Measurements from ENCODE around the gene DPYD. TPM values are rescaled to one million over a fixed set of nuclear protein-coding genes. Genes with fewer than 3 reads are reported as not detected.

The DPYD gene
- polyA plus RNA-seq, 1 of the 3 experiments (the other 2 are of a cell fraction), result 23.0 TPM

GRCh38 chr1:97467445-97467844 lies 453.4 kb downstream of the DPYD start:
- H3K4me3 ChIP-seq (ENCODE audit: low read depth in 2 of 2, low read length in 1 of 2), result no peak overlapping the region
- H3F3A ChIP-seq (replicated peaks; ENCODE audit: insufficient read depth), result peaks cover 5% of the 10 kb centered on the region
- no peaks in the 10 kb centered on the region for H3K9me2 ChIP-seq
- no peaks in the 10 kb centered on the region for H3K27me3 ChIP-seq (ENCODE audit: insufficient read depth)
- H3K79me2 ChIP-seq (ENCODE audit: insufficient read depth), result no peaks in the 10 kb centered on the region
- ChIA-PET CTCF (no interaction called here), POLR2A (no interaction called here)
- no peaks in the 10 kb centered on the region for H4K20me1 ChIP-seq (ENCODE audit: insufficient read depth)
- no peak overlapping the region for H3K4me2 ChIP-seq
- no peak overlapping the region for H3K9ac ChIP-seq
- no peak for DNase-seq
- TF ChIP-seq PBX3 (IDR thresholded peaks at IDR 0.05) (no peak), EP300 (IDR thresholded peaks at IDR 0.05; ENCODE audit: borderline replicate concordance in 1 of 2, low read depth in 1 of 2, low read length in 1 of 2) (no peak), RCOR1 (IDR thresholded peaks at IDR 0.05; ENCODE audit: low read length) (no peak), YY1 (IDR thresholded peaks at IDR 0.05; ENCODE audit: low read depth) (no peak), REST (IDR thresholded peaks at IDR 0.05; ENCODE audit: low read depth, low read length) (no peak), GABPA (IDR thresholded peaks at IDR 0.05; ENCODE audit: low read depth) (no peak), EZH2phosphoT487 (IDR thresholded peaks at IDR 0.05; ENCODE audit: borderline replicate concordance, low read depth) (no peak), CTCF (IDR thresholded peaks at IDR 0.05) (no peak), MAX (IDR thresholded peaks at IDR 0.05; ENCODE audit: low read depth) (no peak), RXRA (IDR thresholded peaks at IDR 0.05; ENCODE audit: borderline replicate concordance, low read depth) (no peak)
- peaks cover 0 to 48% of the 10 kb centered on the region in 2 experiments for H3K36me3 ChIP-seq (replicated peaks in 1 of 2; ENCODE audit: control insufficient read depth in 1 of 2, insufficient read depth in 2 of 2, low read length in 1 of 2)
- no peak overlapping the region for H2AFZ ChIP-seq (ENCODE audit: low read depth)
- H3K9me3 ChIP-seq, result no peaks in the 10 kb centered on the region
- 98% methylated on average over 2 of the region's 2 CpGs for whole genome bisulfite sequencing (ENCODE audit: low lambda C conversion rate)
- H3K4me1 ChIP-seq (ENCODE audit: control insufficient read depth in 1 of 2, insufficient read depth in 2 of 2, low read depth in 1 of 2, low read length in 1 of 2), result no peaks in the 10 kb centered on the region; a peak in 1 of 4 replicates
- H3K27ac ChIP-seq (ENCODE audit: low read depth in 2 of 2, low read length in 1 of 2), result no peak overlapping the region

GRCh38 chr1:97464305-97464704 lies 456.5 kb downstream of the DPYD start:
- Histone ChIP-seq H4K20me1 (ENCODE audit: insufficient read depth) (no peaks in the 10 kb centered on the region), H3K4me3 (ENCODE audit: low read depth in 2 of 2, low read length in 1 of 2) (no peak overlapping the region), H2AFZ (ENCODE audit: low read depth) (no peak overlapping the region), H3K27ac (ENCODE audit: low read depth in 2 of 2, low read length in 1 of 2) (no peak overlapping the region), H3K36me3 (replicated peaks in 1 of 2; ENCODE audit: control insufficient read depth in 1 of 2, insufficient read depth in 2 of 2, low read length in 1 of 2) (peaks cover 0 to 37% of the 10 kb centered on the region in 2 experiments), H3K9me3 (no peaks in the 10 kb centered on the region), H3K4me2 (no peak overlapping the region), H3K9ac (no peak overlapping the region), H3F3A (replicated peaks; ENCODE audit: insufficient read depth) (peaks cover 4% of the 10 kb centered on the region), H3K79me2 (ENCODE audit: insufficient read depth) (no peaks in the 10 kb centered on the region), H3K27me3 (ENCODE audit: insufficient read depth) (no peaks in the 10 kb centered on the region), H3K4me1 (ENCODE audit: control insufficient read depth in 1 of 2, insufficient read depth in 2 of 2, low read depth in 1 of 2, low read length in 1 of 2) (no peaks in the 10 kb centered on the region; a peak in 1 of 4 replicates), H3K9me2 (no peaks in the 10 kb centered on the region)
- no peak for DNase-seq
- WGBS (ENCODE audit: low lambda C conversion rate), result 93% methylated on average over 5 of the region's 5 CpGs
- CTCF ChIA-PET, result no interaction called here
- TF ChIP-seq USF2 (IDR thresholded peaks at IDR 0.05; ENCODE audit: borderline replicate concordance, low read depth, low read length), result no peak
- TF ChIP-seq TAF1 (IDR thresholded peaks at IDR 0.05; ENCODE audit: borderline replicate concordance, low read depth, low read length), result no peak
- no peak for TF ChIP-seq MXI1 (IDR thresholded peaks at IDR 0.05; ENCODE audit: low read depth, low read length)
- TF ChIP-seq PBX3 (IDR thresholded peaks at IDR 0.05), result no peak
- no peak for TF ChIP-seq FOXJ3 (CRISPR knock-in tag; IDR thresholded peaks at IDR 0.05)
- TF ChIP-seq FOXM1 (IDR thresholded peaks at IDR 0.05; ENCODE audit: low read depth), result no peak
- no peak for TF ChIP-seq RFX5 (IDR thresholded peaks at IDR 0.05; ENCODE audit: low read length)
- TF ChIP-seq CHD2 (IDR thresholded peaks at IDR 0.05; ENCODE audit: low read length, partially characterized antibody), result no peak
- POLR2A ChIA-PET, result no interaction called here
